Testis (tissue), 2 donors: ENCODE results near the gene WLS.

Experiments used
- POLR2A ChIP-seq: fragments of 450-650 bp; IDR thresholded peaks from one replicate; pipeline ENCODE4 v1.6.1; 2017; ENCODE audit warnings: antibody characterized with exemption, mild to moderate bottlenecking, moderate library complexity
- TF ChIP-seq, protein P1 (sequence below), 3 experiments: fragments of 450-650 bp in 2 of 3; fragments of 200-600 bp in 1 of 3; sonication (generic) in 1 of 3; IDR thresholded peaks; one replicate each; pipeline ENCODE4 v1.5.1; 2016 to 2019; ENCODE audit warnings: antibody characterized with exemption in 3 of 3, mild to moderate bottlenecking in 2 of 3, moderate library complexity in 1 of 3

DNA sequence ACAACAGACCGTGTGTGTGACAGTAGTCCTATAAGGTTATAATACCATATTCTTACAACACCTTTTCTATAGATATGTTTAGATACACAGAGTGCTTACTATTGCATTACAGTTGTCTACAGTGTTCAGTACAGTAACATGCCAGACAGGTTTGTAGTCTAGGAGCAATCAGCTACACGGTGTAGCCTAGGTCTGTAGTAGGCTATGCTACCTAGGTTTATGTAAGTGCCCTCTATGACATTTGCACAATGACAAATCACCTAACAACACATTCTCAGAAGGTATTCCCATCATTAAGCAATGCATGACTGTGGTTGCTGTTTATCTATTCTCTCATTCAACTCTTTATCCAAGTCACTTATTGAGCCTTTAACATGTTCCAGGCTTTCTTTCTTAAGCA lies 1.8 kb upstream of the WLS start:
- TF ChIP-seq, protein P1, sequence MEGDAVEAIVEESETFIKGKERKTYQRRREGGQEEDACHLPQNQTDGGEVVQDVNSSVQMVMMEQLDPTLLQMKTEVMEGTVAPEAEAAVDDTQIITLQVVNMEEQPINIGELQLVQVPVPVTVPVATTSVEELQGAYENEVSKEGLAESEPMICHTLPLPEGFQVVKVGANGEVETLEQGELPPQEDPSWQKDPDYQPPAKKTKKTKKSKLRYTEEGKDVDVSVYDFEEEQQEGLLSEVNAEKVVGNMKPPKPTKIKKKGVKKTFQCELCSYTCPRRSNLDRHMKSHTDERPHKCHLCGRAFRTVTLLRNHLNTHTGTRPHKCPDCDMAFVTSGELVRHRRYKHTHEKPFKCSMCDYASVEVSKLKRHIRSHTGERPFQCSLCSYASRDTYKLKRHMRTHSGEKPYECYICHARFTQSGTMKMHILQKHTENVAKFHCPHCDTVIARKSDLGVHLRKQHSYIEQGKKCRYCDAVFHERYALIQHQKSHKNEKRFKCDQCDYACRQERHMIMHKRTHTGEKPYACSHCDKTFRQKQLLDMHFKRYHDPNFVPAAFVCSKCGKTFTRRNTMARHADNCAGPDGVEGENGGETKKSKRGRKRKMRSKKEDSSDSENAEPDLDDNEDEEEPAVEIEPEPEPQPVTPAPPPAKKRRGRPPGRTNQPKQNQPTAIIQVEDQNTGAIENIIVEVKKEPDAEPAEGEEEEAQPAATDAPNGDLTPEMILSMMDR (IDR thresholded peaks at IDR 0.05), result no peak
- TF ChIP-seq POLR2A, result no peak
